CD4-positive, alpha-beta memory T cell (primary cell): Measurements from ENCODE around the gene CCDC93. TPM values are rescaled to one million over a fixed set of nuclear protein-coding genes. Genes with fewer than 3 reads are reported as not detected.

Experiments
- CTCF ChIA-PET: fragments of 350-600 bp; sonication (Branson Sonifier 250); formaldehyde crosslinking; loops from one replicate; lab custom pipeline; 2021; ENCODE audit warnings: inconsistent platforms; ENCODE audit not compliant: partially characterized antibody; lab: Charles Lee
- POLR2A ChIA-PET: fragments of 350-600 bp; sonication (Branson Sonifier 250); formaldehyde crosslinking; loops from one replicate; lab custom pipeline; 2021; ENCODE audit not compliant: partially characterized antibody; lab: Charles Lee
- DNase-seq, 5 donors: peaks; one replicate each; pipeline versions ENCODE4 v3.0.0 to v3.0.0-alpha.2; 2020 to 2022; ENCODE audit warnings: mixed read lengths in 1 of 5
- H3K27ac ChIP-seq: one replicate; pipeline ENCODE4 v1.7.0; 2013; ENCODE audit warnings: low read depth, low read length
- H3K27me3 ChIP-seq: 2 replicates; pipeline ENCODE4 v1.7.0; 2013; ENCODE audit warnings: mild to moderate bottlenecking, low read length, moderate library complexity; ENCODE audit not compliant: insufficient read depth
- H3K36me3 ChIP-seq: 2 replicates; pipeline ENCODE4 v1.7.0; 2013; ENCODE audit warnings: mild to moderate bottlenecking, low read length, moderate library complexity; ENCODE audit not compliant: insufficient read depth
- H3K4me1 ChIP-seq: 2 replicates; pipeline ENCODE4 v1.7.0; 2013; ENCODE audit warnings: mild to moderate bottlenecking, low read length, moderate library complexity; ENCODE audit not compliant: insufficient read depth
- H3K4me3 ChIP-seq, 2 donors: one replicate each; pipeline ENCODE4 v1.7.0; 2013; ENCODE audit warnings: low read length in 2 of 2, mild to moderate bottlenecking in 1 of 2
- H3K9me3 ChIP-seq, 2 donors: one replicate each; pipeline ENCODE4 v1.7.0; 2013; ENCODE audit warnings: low read length in 2 of 2, control low read depth in 1 of 2; ENCODE audit not compliant: control insufficient read depth in 1 of 2
- H3K27ac Mint-ChIP-seq, 7 donors: one replicate each; pipeline ENCODE4 v1.8.0; 2020 to 2021; ENCODE audit warnings: mixed read lengths in 7 of 7, mild to moderate bottlenecking in 6 of 7, inconsistent platforms in 3 of 7, moderate library complexity in 3 of 7
- H3K27me3 Mint-ChIP-seq, 2 donors: one replicate each; pipeline ENCODE4 v1.8.0; 2020 to 2021; ENCODE audit warnings: mixed read lengths in 2 of 2
- H3K36me3 Mint-ChIP-seq, 2 donors: one replicate each; pipeline ENCODE4 v1.8.0; 2020 to 2021; ENCODE audit warnings: mixed read lengths in 2 of 2, inconsistent platforms in 1 of 2, mild to moderate bottlenecking in 1 of 2
- H3K4me1 Mint-ChIP-seq, 4 donors: one replicate each; pipeline ENCODE4 v1.8.0; 2020 to 2021; ENCODE audit warnings: mixed read lengths in 4 of 4, mild to moderate bottlenecking in 1 of 4
- H3K4me3 Mint-ChIP-seq, 8 donors: one replicate each; pipeline ENCODE4 v1.8.0; 2020 to 2021; ENCODE audit warnings: mixed read lengths in 8 of 8, mild to moderate bottlenecking in 7 of 8, moderate library complexity in 6 of 8, inconsistent platforms in 3 of 8
- H3K9me3 Mint-ChIP-seq, 8 donors: one replicate each; pipeline ENCODE4 v1.8.0; 2020 to 2021; ENCODE audit warnings: mixed read lengths in 8 of 8, mild to moderate bottlenecking in 5 of 8, inconsistent platforms in 3 of 8, moderate library complexity in 1 of 8
- intact Hi-C: fragments of 100-400 bp; cut with micrococcal nuclease; formaldehyde crosslinking; loops from one replicate; pipeline ENCODE4 v1.15.1; 2023
- polyA plus RNA-seq, 2 donors: library from polyadenylated mRNA; unstranded; fragments of 300-500 nt; fragmentation: Illumina TruSeq; gene quantifications; one replicate each; pipeline ENCODE4 v1.2.3, GENCODE V29; 2021
- total RNA-seq, 2 experiments: library from RNA; stranded (reverse); gene quantifications; one replicate each; pipeline ENCODE4 v1.2.3, GENCODE V29; 2021

The CCDC93 gene
- total and polyA plus RNA-seq, 4 experiments from 2014 or later, result 3.2 to 73.3 (median 40.5) TPM

DNA sequence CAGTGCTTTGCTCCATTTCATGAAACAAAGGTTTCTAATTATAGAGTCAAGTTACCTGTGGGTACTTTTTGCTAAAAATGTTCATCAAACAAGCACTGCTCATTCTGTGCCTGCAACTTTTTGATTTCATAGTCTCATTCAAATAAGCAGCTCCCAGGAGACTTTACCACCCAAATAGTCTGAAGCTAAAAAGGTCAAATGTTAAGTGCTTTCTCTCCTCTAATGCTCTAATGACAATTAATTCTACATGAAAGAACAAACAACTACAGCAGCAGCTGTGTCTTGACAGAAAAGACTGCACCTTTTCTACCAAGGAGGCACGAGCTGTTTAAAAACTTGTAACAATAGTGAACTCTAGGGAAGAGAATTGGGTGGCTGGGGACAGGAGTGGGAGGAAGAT lies 65.3 kb downstream of the CCDC93 start:
- no peaks in the 10 kb centered on the region for H3K27me3 Mint-ChIP-seq
- no peak for DNase-seq
- no peaks in the 10 kb centered on the region for H3K4me1 ChIP-seq
- H3K36me3 Mint-ChIP-seq, result peaks cover 80 to 98% of the 10 kb centered on the region in 2 donors
- H3K27me3 ChIP-seq, result no peaks in the 10 kb centered on the region
- CTCF ChIA-PET, result interaction anchor here (4.4 kb wide), 1 partner anchor 55 kb away, joined by 16 read pairs; no protein-coding TSS in a partner anchor
- no peak overlapping the region for H3K4me3 ChIP-seq
- no peak overlapping the region for H3K27ac ChIP-seq
- no peaks in the 10 kb centered on the region for H3K9me3 ChIP-seq
- intact Hi-C loops, result no loop called here
- no peaks in the 10 kb centered on the region for H3K9me3 Mint-ChIP-seq
- H3K4me1 Mint-ChIP-seq, result no peaks in the 10 kb centered on the region
- no peak overlapping the region for H3K4me3 Mint-ChIP-seq
- POLR2A ChIA-PET, result no interaction called here
- H3K36me3 ChIP-seq, result peaks cover 88% of the 10 kb centered on the region
- H3K27ac Mint-ChIP-seq, result no peak overlapping the region

- DNase-seq, result no peak
- Mint-ChIP-seq H3K36me3 (peaks cover 78 to 97% of the 10 kb centered on the region in 2 donors), H3K9me3 (peaks cover 0 to 2% (median 0%) of the 10 kb centered on the region in 8 donors), H3K27ac (peak overlapping the region in 2 of 7 donors; percentile 29 to 59), H3K4me1 (no peaks in the 10 kb centered on the region), H3K4me3 (no peak overlapping the region), H3K27me3 (no peaks in the 10 kb centered on the region)
- H3K9me3 ChIP-seq, result no peaks in the 10 kb centered on the region
- peaks cover 85% of the 10 kb centered on the region for H3K36me3 ChIP-seq
- ChIA-PET POLR2A (no interaction called here), CTCF (interaction anchor here (4.4 kb wide), 1 partner anchor 58 kb away, joined by 16 read pairs; no protein-coding TSS in a partner anchor)
- intact Hi-C loops, result no loop called here
- H3K27ac ChIP-seq, result no peak overlapping the region
- no peak overlapping the region for H3K4me3 ChIP-seq
- H3K4me1 ChIP-seq, result no peaks in the 10 kb centered on the region
- no peaks in the 10 kb centered on the region for H3K27me3 ChIP-seq
These were observed 68.6 kb downstream of the CCDC93 start for GRCh38 chr2:117945296-117945695.

GRCh38 chr2:117944816-117945215 lies 69.1 kb downstream of the CCDC93 start:
- Mint-ChIP-seq H3K36me3 (peaks cover 78 to 97% of the 10 kb centered on the region in 2 donors), H3K4me1 (no peaks in the 10 kb centered on the region), H3K4me3 (no peak overlapping the region), H3K27ac (peak overlapping the region in 1 of 7 donors; percentile 25), H3K27me3 (no peaks in the 10 kb centered on the region), H3K9me3 (peaks cover 0 to 2% (median 0%) of the 10 kb centered on the region in 8 donors)
- Histone ChIP-seq H3K27me3 (no peaks in the 10 kb centered on the region), H3K36me3 (peaks cover 87% of the 10 kb centered on the region), H3K27ac (no peak overlapping the region), H3K4me3 (no peak overlapping the region), H3K4me1 (no peaks in the 10 kb centered on the region), H3K9me3 (no peaks in the 10 kb centered on the region)
- POLR2A ChIA-PET, result no interaction called here
- intact Hi-C loops, result no loop called here
- CTCF ChIA-PET, result interaction anchor here (4.4 kb wide), 1 partner anchor 58 kb away, joined by 16 read pairs; no protein-coding TSS in a partner anchor
- no peak for DNase-seq

- ChIA-PET CTCF (interaction anchor here (1.5 kb wide), 1 partner anchor 9 kb away, joined by 3 read pairs; no protein-coding TSS in a partner anchor), POLR2A (no interaction called here)
- no peak overlapping the region for H3K27ac ChIP-seq
- no peak overlapping the region for H3K4me3 ChIP-seq
- H3K36me3 ChIP-seq, result peaks cover 84% of the 10 kb centered on the region
- Mint-ChIP-seq H3K36me3 (peaks cover 83 to 97% of the 10 kb centered on the region in 2 donors), H3K4me3 (no peak overlapping the region), H3K27me3 (no peaks in the 10 kb centered on the region), H3K4me1 (no peaks in the 10 kb centered on the region), H3K9me3 (peaks cover 0 to 2% (median 0%) of the 10 kb centered on the region in 8 donors), H3K27ac (peak overlapping the region in 2 of 7 donors; percentile 34 to 45)
- intact Hi-C loops, result no loop called here
- DNase-seq, result no peak
- no peaks in the 10 kb centered on the region for H3K9me3 ChIP-seq
- no peaks in the 10 kb centered on the region for H3K27me3 ChIP-seq
- no peaks in the 10 kb centered on the region for H3K4me1 ChIP-seq
These were observed 70.7 kb downstream of the CCDC93 start for GRCh38 chr2:117943013-117943672.

DNA sequence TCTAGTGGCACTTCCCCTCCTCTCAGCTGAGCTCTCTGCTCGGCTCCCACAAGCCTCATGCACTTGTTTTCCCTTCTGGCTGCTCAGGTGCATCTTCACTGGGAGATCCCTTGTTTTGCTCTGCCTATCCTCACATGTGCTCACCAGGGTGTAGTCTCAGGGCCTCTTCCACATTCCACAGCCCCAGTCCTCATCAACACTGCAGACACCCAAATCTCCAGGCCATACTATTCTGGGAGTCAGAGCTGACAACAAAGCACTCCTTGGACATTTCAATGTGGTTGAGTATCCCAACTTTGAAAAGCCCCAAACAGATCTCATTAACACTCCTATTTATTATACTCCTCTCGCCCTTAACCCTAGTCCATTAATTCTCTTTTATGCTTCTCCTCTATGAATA lies 71.3 kb downstream of the CCDC93 start:
- Mint-ChIP-seq H3K9me3 (peaks cover 0 to 2% (median 0%) of the 10 kb centered on the region in 8 donors), H3K27ac (peak overlapping the region in 3 of 7 donors; percentile 34 to 81 (median 68)), H3K27me3 (no peaks in the 10 kb centered on the region), H3K4me1 (no peaks in the 10 kb centered on the region), H3K36me3 (peaks cover 86 to 98% of the 10 kb centered on the region in 2 donors), H3K4me3 (no peak overlapping the region)
- intact Hi-C loops, result no loop called here
- Histone ChIP-seq H3K4me3 (no peak overlapping the region), H3K4me1 (no peaks in the 10 kb centered on the region), H3K9me3 (no peaks in the 10 kb centered on the region), H3K27me3 (no peaks in the 10 kb centered on the region), H3K36me3 (peaks cover 87% of the 10 kb centered on the region), H3K27ac (no peak overlapping the region)
- CTCF ChIA-PET, result interaction anchor here (1.5 kb wide), 1 partner anchor 10 kb away, joined by 3 read pairs; no protein-coding TSS in a partner anchor
- DNase-seq, result no peak
- POLR2A ChIA-PET, result no interaction called here

- Mint-ChIP-seq H3K9me3 (peaks cover 0 to 2% (median 0%) of the 10 kb centered on the region in 8 donors), H3K36me3 (peaks cover 87 to 98% of the 10 kb centered on the region in 2 donors), H3K4me1 (no peaks in the 10 kb centered on the region), H3K4me3 (no peak overlapping the region), H3K27ac (no peak overlapping the region), H3K27me3 (no peaks in the 10 kb centered on the region)
- ChIA-PET CTCF (interaction anchor here (1.3 to 1.5 kb wide), 2 partner anchors 11 to 30 kb away, joined by 3 read pairs; no protein-coding TSS in a partner anchor), POLR2A (no interaction called here)
- H3K27me3 ChIP-seq, result no peaks in the 10 kb centered on the region
- peaks cover 89% of the 10 kb centered on the region for H3K36me3 ChIP-seq
- no peak overlapping the region for H3K4me3 ChIP-seq
- DNase-seq, result no peak
- no peaks in the 10 kb centered on the region for H3K9me3 ChIP-seq
- H3K27ac ChIP-seq, result no peak overlapping the region
- intact Hi-C loops, result no loop called here
- H3K4me1 ChIP-seq, result no peaks in the 10 kb centered on the region
These were observed 72.2 kb downstream of the CCDC93 start for GRCh38 chr2:117941693-117942092.

- Histone ChIP-seq H3K9me3 (no peaks in the 10 kb centered on the region), H3K4me3 (no peak overlapping the region), H3K36me3 (peaks cover 82% of the 10 kb centered on the region), H3K27me3 (no peaks in the 10 kb centered on the region), H3K27ac (no peak overlapping the region), H3K4me1 (no peaks in the 10 kb centered on the region)
- CTCF ChIA-PET, result interaction anchor here (1.3 kb wide), 1 partner anchor 31 kb away, joined by 3 read pairs; no protein-coding TSS in a partner anchor
- no peak for DNase-seq
- intact Hi-C loops, result no loop called here
- Mint-ChIP-seq H3K4me1 (no peaks in the 10 kb centered on the region), H3K27ac (peak overlapping the region in 2 of 7 donors; percentile 10 to 12), H3K27me3 (no peaks in the 10 kb centered on the region), H3K4me3 (no peak overlapping the region), H3K9me3 (peaks cover 0 to 2% (median 0%) of the 10 kb centered on the region in 8 donors), H3K36me3 (peaks cover 87 to 97% of the 10 kb centered on the region in 2 donors)
- POLR2A ChIA-PET, result no interaction called here
These were observed 73.4 kb downstream of the CCDC93 start for GRCh38 chr2:117940436-117940835.
